PC-9 (cell line): ENCODE results near the gene MED13L.

Source experiments
- EZH2 ChIP-seq: fragments of 200-600 bp; sonication (generic); IDR thresholded peaks from 2 replicates; pipeline ENCODE4 v1.8.0; 2017; ENCODE audit warnings: antibody characterized with exemption, low read depth
- TF ChIP-seq, protein P1 (sequence below): fragments of 200-600 bp; sonication (generic); conservative IDR thresholded peaks from 2 replicates; pipeline ENCODE4 v1.6.1; 2017; ENCODE audit warnings: mixed run types, antibody characterized with exemption, mild to moderate bottlenecking, moderate library complexity

DNA sequence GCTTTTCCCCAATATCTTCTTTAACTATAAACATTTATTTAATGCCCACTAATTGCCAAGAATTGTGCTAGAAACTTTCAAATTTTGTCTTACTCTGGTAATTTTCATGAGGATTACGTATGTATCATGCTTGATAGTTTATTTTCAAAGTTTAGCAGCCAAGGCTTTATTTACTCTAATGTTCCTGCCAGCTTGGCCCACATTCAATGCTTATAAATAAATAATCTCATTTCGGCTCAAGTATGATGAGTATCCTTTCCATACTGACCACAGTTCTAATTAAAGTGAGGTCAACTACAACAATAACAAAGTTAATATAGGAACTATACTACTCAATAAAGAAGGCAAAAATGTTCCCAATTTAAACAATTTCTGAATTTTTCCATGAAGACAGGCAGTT is 259.2 kb downstream of the MED13L start:
- TF ChIP-seq, protein P1, sequence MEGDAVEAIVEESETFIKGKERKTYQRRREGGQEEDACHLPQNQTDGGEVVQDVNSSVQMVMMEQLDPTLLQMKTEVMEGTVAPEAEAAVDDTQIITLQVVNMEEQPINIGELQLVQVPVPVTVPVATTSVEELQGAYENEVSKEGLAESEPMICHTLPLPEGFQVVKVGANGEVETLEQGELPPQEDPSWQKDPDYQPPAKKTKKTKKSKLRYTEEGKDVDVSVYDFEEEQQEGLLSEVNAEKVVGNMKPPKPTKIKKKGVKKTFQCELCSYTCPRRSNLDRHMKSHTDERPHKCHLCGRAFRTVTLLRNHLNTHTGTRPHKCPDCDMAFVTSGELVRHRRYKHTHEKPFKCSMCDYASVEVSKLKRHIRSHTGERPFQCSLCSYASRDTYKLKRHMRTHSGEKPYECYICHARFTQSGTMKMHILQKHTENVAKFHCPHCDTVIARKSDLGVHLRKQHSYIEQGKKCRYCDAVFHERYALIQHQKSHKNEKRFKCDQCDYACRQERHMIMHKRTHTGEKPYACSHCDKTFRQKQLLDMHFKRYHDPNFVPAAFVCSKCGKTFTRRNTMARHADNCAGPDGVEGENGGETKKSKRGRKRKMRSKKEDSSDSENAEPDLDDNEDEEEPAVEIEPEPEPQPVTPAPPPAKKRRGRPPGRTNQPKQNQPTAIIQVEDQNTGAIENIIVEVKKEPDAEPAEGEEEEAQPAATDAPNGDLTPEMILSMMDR = no peak
- TF ChIP-seq EZH2 = no peak
